ENCODE measurements around the gene PCDHA6.

- peak; percentile 63 for TF ChIP-seq CTCF (IDR thresholded peaks at IDR 0.05)
- no peak for TF ChIP-seq JUND (IDR thresholded peaks at IDR 0.05)
- TF ChIP-seq REST (IDR thresholded peaks at IDR 0.05; ENCODE audit: low read depth, low read length): no peak
- TF ChIP-seq SMC3 (IDR thresholded peaks at IDR 0.05; ENCODE audit: low read depth, low read length): peak; percentile 45
- no peak for TF ChIP-seq NRF1 (IDR thresholded peaks at IDR 0.05; ENCODE audit: low read depth, low read length)
- TF ChIP-seq ZBTB33 (IDR thresholded peaks at IDR 0.05; ENCODE audit: borderline replicate concordance, low read depth): no peak
- no peak for TF ChIP-seq YY1 (IDR thresholded peaks at IDR 0.05; ENCODE audit: low read depth)
- no peak for TF ChIP-seq TCF12 (IDR thresholded peaks at IDR 0.05)
Observed at GRCh38 chr5:140806834-140807775, 20.7 kb upstream of the PCDHA6 start, which contains the start of gene PCDHA4.
